ENCODE results near the gene CHCHD4. TPM values are rescaled to one million over a fixed set of nuclear protein-coding genes. Genes with fewer than 3 reads are reported as not detected.

The CHCHD4 gene
- polyA plus RNA-seq, 3 donors: 6.5 to 13.8 (median 13.6) TPM

GRCh38 chr3:14141602-14142341 is 17.1 kb upstream of the CHCHD4 start:
- TF ChIP-seq CTCF (IDR thresholded peaks at IDR 0.05): no peak
- peaks cover 53 to 67% of the 10 kb centered on the region in 2 donors for H3K36me3 ChIP-seq (replicated peaks in 1 of 2; ENCODE audit: control insufficient read depth in 1 of 2, insufficient read depth in 2 of 2, low read length in 2 of 2)
- DNase-seq: no peak
- H3K9ac ChIP-seq (ENCODE audit: insufficient read depth, low read length, poor library complexity, severe bottlenecking): no peak overlapping the region
- no peaks in the 10 kb centered on the region for H3K79me2 ChIP-seq (ENCODE audit: insufficient read depth, low read length)
- no peaks in the 10 kb centered on the region for H4K20me1 ChIP-seq (ENCODE audit: insufficient read depth, low read length)
- H3K36me3 Mint-ChIP-seq: peaks cover 63 to 69% of the 10 kb centered on the region in 2 donors
- H3K4me2 ChIP-seq (replicated peaks; ENCODE audit: extremely low read depth, low read length, poor library complexity, severe bottlenecking): no peak overlapping the region
- peaks cover 0 to 3% (median 2%) of the 10 kb centered on the region in 3 donors for H3K27me3 Mint-ChIP-seq (ENCODE audit: low read depth in 3 of 3)
- H3K4me1 ChIP-seq (ENCODE audit: control insufficient read depth in 1 of 2, insufficient read depth in 2 of 2, low read length in 2 of 2): peaks cover 34 to 41% of the 10 kb centered on the region in 2 donors
- 67% methylated on average over 16 of the region's 19 CpGs for WGBS (ENCODE audit: insufficient coverage)
- H2AFZ ChIP-seq (ENCODE audit: insufficient read depth, low read depth, low read length, poor library complexity, severe bottlenecking): no peak overlapping the region
- H3K27me3 ChIP-seq (ENCODE audit: control insufficient read depth in 2 of 2, insufficient read depth in 2 of 2, low read length in 2 of 2): no peaks in the 10 kb centered on the region
- no peak overlapping the region for H3K4me3 ChIP-seq (replicated peaks in 1 of 3; ENCODE audit: low read depth in 2 of 3, low read length in 3 of 3)
- intact Hi-C loops (cut with micrococcal nuclease): loop anchor here in 1 of 2 donors (5.0 kb wide), 1 partner anchor 36 kb away; the partner anchor contains the start of genes LSM3 and XPC
- no peaks in the 10 kb centered on the region for H3K9me3 Mint-ChIP-seq
- peak overlapping the region in 1 of 2 donors; percentile 100 for H3K27ac ChIP-seq (ENCODE audit: low read depth in 1 of 2, low read length in 2 of 2)
- H3K27ac Mint-ChIP-seq: peak overlapping the region in 6 of 7 donors; percentile 9 to 100 (median 84)
- H3K4me3 Mint-ChIP-seq: no peak overlapping the region
- peaks cover 40% of the 10 kb centered on the region for H3K4me1 Mint-ChIP-seq
- no peaks in the 10 kb centered on the region for H3K9me3 ChIP-seq (replicated peaks in 1 of 2; ENCODE audit: control insufficient read depth in 1 of 2, insufficient read depth in 1 of 2, low read length in 2 of 2)

- H2AFZ ChIP-seq (ENCODE audit: insufficient read depth, low read depth, low read length, poor library complexity, severe bottlenecking): no peak overlapping the region
- H3K27ac ChIP-seq (ENCODE audit: low read depth in 1 of 2, low read length in 2 of 2): peak overlapping the region in 1 of 2 donors; percentile 100
- WGBS (ENCODE audit: insufficient coverage): no CpG with 5 or more reads among the region's 2 CpGs
- Mint-ChIP-seq H3K27ac (peak overlapping the region in 3 of 7 donors; percentile 58 to 89 (median 80)), H3K4me3 (no peak overlapping the region), H3K36me3 (peaks cover 61 to 66% of the 10 kb centered on the region in 2 donors), H3K9me3 (no peaks in the 10 kb centered on the region), H3K4me1 (peaks cover 33% of the 10 kb centered on the region), H3K27me3 (ENCODE audit: low read depth in 3 of 3) (peaks cover 0 to 3% (median 2%) of the 10 kb centered on the region in 3 donors)
- H3K4me2 ChIP-seq (replicated peaks; ENCODE audit: extremely low read depth, low read length, poor library complexity, severe bottlenecking): no peak overlapping the region
- DNase-seq: no peak
- no peaks in the 10 kb centered on the region for H4K20me1 ChIP-seq (ENCODE audit: insufficient read depth, low read length)
- no peak for TF ChIP-seq CTCF (IDR thresholded peaks at IDR 0.05)
- H3K4me3 ChIP-seq (replicated peaks in 1 of 3; ENCODE audit: low read depth in 2 of 3, low read length in 3 of 3): no peak overlapping the region
- intact Hi-C loops (cut with micrococcal nuclease): loop anchor here in 1 of 2 donors (5.0 kb wide), 1 partner anchor 36 kb away; the partner anchor contains the start of genes LSM3 and XPC
- H3K36me3 ChIP-seq (replicated peaks in 1 of 2; ENCODE audit: control insufficient read depth in 1 of 2, insufficient read depth in 2 of 2, low read length in 2 of 2): peaks cover 57 to 67% of the 10 kb centered on the region in 2 donors
- H3K9me3 ChIP-seq (replicated peaks in 1 of 2; ENCODE audit: control insufficient read depth in 1 of 2, insufficient read depth in 1 of 2, low read length in 2 of 2): no peaks in the 10 kb centered on the region
- no peaks in the 10 kb centered on the region for H3K79me2 ChIP-seq (ENCODE audit: insufficient read depth, low read length)
- peaks cover 27 to 34% of the 10 kb centered on the region in 2 donors for H3K4me1 ChIP-seq (ENCODE audit: control insufficient read depth in 1 of 2, insufficient read depth in 2 of 2, low read length in 2 of 2)
- H3K9ac ChIP-seq (ENCODE audit: insufficient read depth, low read length, poor library complexity, severe bottlenecking): no peak overlapping the region
- no peaks in the 10 kb centered on the region for H3K27me3 ChIP-seq (ENCODE audit: control insufficient read depth in 2 of 2, insufficient read depth in 2 of 2, low read length in 2 of 2)
Observed at GRCh38 chr3:14141144-14141543, 16.5 kb upstream of the CHCHD4 start.
